PC-3 (cell line): ENCODE measurements around the gene ZBTB7A. TPM values are rescaled to one million over a fixed set of nuclear protein-coding genes. Genes with fewer than 3 reads are reported as not detected.

Source experiments
- ATAC-seq: fragments of 200-7000 bp; cut with Tn5 transposase; 2 replicates; pipeline ENCODE4 v1.9.1; 2020; ENCODE audit warnings: mild to moderate bottlenecking, moderate library complexity
- BruUV-seq: library from RNA; stranded (reverse); fragments of 400-500 nt; replicated peaks from 2 replicates; lab custom pipeline; 2021; lab: Mats Ljungman, UMichigan
- CTCF ChIA-PET: fragments of 300-600 bp; sonication (Branson Sonifier 250); formaldehyde crosslinking; loops from one replicate; lab custom pipeline; 2022; ENCODE audit warnings: antibody characterized with exemption; lab: Charles Lee
- POLR2A ChIA-PET: fragments of 300-600 bp; sonication (Branson Sonifier 250); formaldehyde crosslinking; loops from one replicate; lab custom pipeline; 2022; ENCODE audit warnings: antibody characterized with exemption; ENCODE audit not compliant: unreplicated experiment; lab: Charles Lee
- DNase-seq: peaks from one replicate; pipeline ENCODE4 v3.0.0-alpha.2; 2015
- H2AFZ ChIP-seq: fragments of 300-600 bp; sonication (generic); 2 replicates; pipeline ENCODE4 v1.6.0; 2016; ENCODE audit warnings: antibody characterized with exemption, low read length
- H3F3A ChIP-seq: fragments of 300-600 bp; sonication (generic); one replicate; pipeline ENCODE4 v1.6.0; 2017; ENCODE audit warnings: antibody characterized with exemption, low read length, control low read depth, mild to moderate bottlenecking; ENCODE audit not compliant: unreplicated experiment
- H3K27ac ChIP-seq: fragments of 300-600 bp; sonication (generic); 2 replicates; pipeline ENCODE4 v1.5.1; 2016; ENCODE audit warnings: mild to moderate bottlenecking, low read length
- H3K27me3 ChIP-seq: fragments of 300-600 bp; sonication (generic); 2 replicates; pipeline ENCODE4 v1.6.1; 2016; ENCODE audit warnings: low read length, mixed read lengths
- H3K36me3 ChIP-seq: fragments of 300-600 bp; sonication (generic); 2 replicates; pipeline ENCODE4 v1.6.1; 2016; ENCODE audit warnings: low read depth, mixed run types, low read length, mixed read lengths
- H3K4me1 ChIP-seq: fragments of 300-600 bp; sonication (generic); 2 replicates; pipeline ENCODE4 v1.5.1; 2016; ENCODE audit warnings: low read length; ENCODE audit not compliant: insufficient read depth
- H3K4me2 ChIP-seq: fragments of 300-600 bp; sonication (generic); 2 replicates; pipeline ENCODE4 v1.6.0; 2016; ENCODE audit warnings: low read length
- H3K4me3 ChIP-seq: fragments of 300-600 bp; sonication (generic); 2 replicates; pipeline ENCODE4 v1.5.1; 2016; ENCODE audit warnings: mild to moderate bottlenecking, low read length, mixed read lengths
- H3K79me2 ChIP-seq: fragments of 300-600 bp; sonication (generic); 2 replicates; pipeline ENCODE4 v1.6.1; 2017; ENCODE audit warnings: low read length, mixed read lengths
- H3K9ac ChIP-seq: fragments of 300-600 bp; sonication (generic); 2 replicates; pipeline ENCODE4 v1.6.0; 2016; ENCODE audit warnings: mild to moderate bottlenecking, low read length
- H3K9me2 ChIP-seq: fragments of 300-600 bp; sonication (generic); replicated peaks from 2 replicates; pipeline ENCODE4 v1.6.1; 2016; ENCODE audit warnings: mixed run types, low read length, mixed read lengths
- H3K9me3 ChIP-seq: fragments of 300-600 bp; sonication (generic); 2 replicates; pipeline ENCODE4 v1.6.1; 2016; ENCODE audit warnings: low read length, mixed read lengths
- H4K20me1 ChIP-seq: fragments of 300-600 bp; sonication (generic); 2 replicates; pipeline ENCODE4 v1.6.1; 2016; ENCODE audit warnings: low read length, mixed read lengths
- EZH2 ChIP-seq: fragments of 300-600 bp; sonication (generic); IDR thresholded peaks from one replicate; pipeline ENCODE4 v1.6.1; 2017; ENCODE audit warnings: antibody characterized with exemption, mild to moderate bottlenecking, low read length; ENCODE audit not compliant: unreplicated experiment
- EZH2phosphoT487 ChIP-seq: fragments of 300-600 bp; sonication (generic); IDR thresholded peaks from 2 replicates; pipeline ENCODE4 v1.6.1; 2018; ENCODE audit warnings: mild to moderate bottlenecking, antibody characterized with exemption, low read length, borderline replicate concordance
- intact Hi-C: fragments of 100-400 bp; cut with micrococcal nuclease; formaldehyde crosslinking; loops from 2 replicates; pipeline ENCODE4 v1.9.0; 2023
- total RNA-seq: library from RNA; depleted of rRNA; stranded (reverse); fragments of >200 nt; gene quantifications from 2 replicates; pipeline ENCODE4 v1.2.3, GENCODE V29; 2014
- TF ChIP-seq, protein P1 (sequence below): fragments of 300-600 bp; sonication (generic); conservative IDR thresholded peaks from 2 replicates; pipeline ENCODE4 v1.5.1; 2017; ENCODE audit warnings: antibody characterized with exemption, low read depth, mild to moderate bottlenecking, low read length

The ZBTB7A gene
- total RNA-seq, 1 experiment from 2014 or later = 16.7 TPM

DNA sequence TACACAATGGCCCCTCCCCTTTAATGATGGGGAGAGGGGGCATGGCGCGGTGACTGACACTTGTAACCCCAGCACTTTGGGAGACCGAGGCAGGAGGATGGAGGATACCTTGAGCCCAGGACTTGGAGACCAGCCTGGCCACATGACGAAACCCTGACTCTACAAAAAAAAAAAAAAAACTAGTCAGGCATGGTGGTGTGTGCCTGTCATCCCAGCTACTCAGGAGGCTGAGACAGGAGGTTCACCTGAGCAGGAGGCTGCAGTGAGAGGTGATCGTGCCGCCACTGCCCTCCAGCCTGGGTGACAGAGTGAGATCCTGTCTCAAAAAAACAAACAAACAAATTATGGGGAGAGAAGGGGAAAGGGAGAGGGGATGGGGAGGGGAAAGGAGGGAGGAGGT is 13.8 kb upstream of the ZBTB7A start:
- H3K27me3 ChIP-seq = no peaks in the 10 kb centered on the region
- H3K4me2 ChIP-seq = no peak overlapping the region
- no peak for ATAC-seq
- H3F3A ChIP-seq = no peaks in the 10 kb centered on the region
- H3K79me2 ChIP-seq = no peaks in the 10 kb centered on the region
- no peak for DNase-seq
- no peaks in the 10 kb centered on the region for H3K9me3 ChIP-seq
- no TSS peak for BruUV-seq
- TF ChIP-seq EZH2phosphoT487 (no peak), EZH2 (no peak)
- TF ChIP-seq, protein P1, sequence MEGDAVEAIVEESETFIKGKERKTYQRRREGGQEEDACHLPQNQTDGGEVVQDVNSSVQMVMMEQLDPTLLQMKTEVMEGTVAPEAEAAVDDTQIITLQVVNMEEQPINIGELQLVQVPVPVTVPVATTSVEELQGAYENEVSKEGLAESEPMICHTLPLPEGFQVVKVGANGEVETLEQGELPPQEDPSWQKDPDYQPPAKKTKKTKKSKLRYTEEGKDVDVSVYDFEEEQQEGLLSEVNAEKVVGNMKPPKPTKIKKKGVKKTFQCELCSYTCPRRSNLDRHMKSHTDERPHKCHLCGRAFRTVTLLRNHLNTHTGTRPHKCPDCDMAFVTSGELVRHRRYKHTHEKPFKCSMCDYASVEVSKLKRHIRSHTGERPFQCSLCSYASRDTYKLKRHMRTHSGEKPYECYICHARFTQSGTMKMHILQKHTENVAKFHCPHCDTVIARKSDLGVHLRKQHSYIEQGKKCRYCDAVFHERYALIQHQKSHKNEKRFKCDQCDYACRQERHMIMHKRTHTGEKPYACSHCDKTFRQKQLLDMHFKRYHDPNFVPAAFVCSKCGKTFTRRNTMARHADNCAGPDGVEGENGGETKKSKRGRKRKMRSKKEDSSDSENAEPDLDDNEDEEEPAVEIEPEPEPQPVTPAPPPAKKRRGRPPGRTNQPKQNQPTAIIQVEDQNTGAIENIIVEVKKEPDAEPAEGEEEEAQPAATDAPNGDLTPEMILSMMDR = no peak
- no peak overlapping the region for H3K27ac ChIP-seq
- H2AFZ ChIP-seq = no peak overlapping the region
- H3K9ac ChIP-seq = no peak overlapping the region
- CTCF ChIA-PET = no interaction called here
- H3K4me3 ChIP-seq = no peak overlapping the region
- H3K4me1 ChIP-seq = peaks cover 10% of the 10 kb centered on the region; the same call in 1 of the 2 replicates
- intact Hi-C loops = no loop called here
- no peaks in the 10 kb centered on the region for H3K36me3 ChIP-seq
- no peaks in the 10 kb centered on the region for H3K9me2 ChIP-seq
- no peaks in the 10 kb centered on the region for H4K20me1 ChIP-seq
- POLR2A ChIA-PET = no interaction called here

- no peak overlapping the region for H3K9ac ChIP-seq
Observed at GRCh38 chr19:4077800-4078684, 11.3 kb upstream of the ZBTB7A start.

More at GRCh38 chr19:4077800-4078684, 11.3 kb upstream of the ZBTB7A start:
- DNase-seq (peak; percentile 20), ATAC-seq (peak; percentile 67)
- no peaks in the 10 kb centered on the region for H3K27me3 ChIP-seq
- H3K4me1 ChIP-seq = no peaks in the 10 kb centered on the region
- BruUV-seq = no TSS peak
- intact Hi-C loops = no loop called here
- no peaks in the 10 kb centered on the region for H4K20me1 ChIP-seq
- peak overlapping the region; percentile 51 for H3K4me2 ChIP-seq
- no peaks in the 10 kb centered on the region for H3K9me3 ChIP-seq
- H3K79me2 ChIP-seq = no peaks in the 10 kb centered on the region
- no peak overlapping the region for H3K27ac ChIP-seq
- POLR2A ChIA-PET = interaction anchor here (0.6 kb wide), 2 partner anchors 34 to 1826 kb away, joined by 3 read pairs; partner anchors contain the start of gene NDUFA11
- no peaks in the 10 kb centered on the region for H3K36me3 ChIP-seq
- TF ChIP-seq EZH2phosphoT487 (no peak), EZH2 (no peak)
- TF ChIP-seq, protein P1 = no peak
- H2AFZ ChIP-seq = 0 out of 2 replicates have a peak overlapping the region, but pooled peaks have one; percentile 42
- H3F3A ChIP-seq = no peaks in the 10 kb centered on the region
- CTCF ChIA-PET = no interaction called here
- peak overlapping the region; percentile 47; the same call in 1 of the 2 replicates for H3K4me3 ChIP-seq
- no peaks in the 10 kb centered on the region for H3K9me2 ChIP-seq
